HepG2 (cell line): Measurements from ENCODE around the gene AMER2. TPM values are rescaled to one million over a fixed set of nuclear protein-coding genes. Genes with fewer than 3 reads are reported as not detected.

ENCODE experiments used
- ATAC-seq: fragments of 200-7000 bp; cut with Tn5 transposase; 3 replicates; pipeline ENCODE4 v1.9.1; 2020; ENCODE audit warnings: mild to moderate bottlenecking, moderate library complexity
- BruUV-seq: library from RNA; stranded (reverse); fragments of 400-500 nt; replicated peaks from 2 replicates; lab custom pipeline; 2021; lab: Mats Ljungman, UMichigan
- CTCF ChIA-PET: fragments of 300-600 bp; formaldehyde crosslinking; extraction: SDS; loops from one replicate; lab custom pipeline; 2021; ENCODE audit warnings: low total read pairs, inconsistent platforms, low intra/inter-chr PET ratio; lab: Yijun Ruan, JAX
- POLR2A ChIA-PET: fragments of 350-600 bp; sonication (Branson Sonifier 250); formaldehyde crosslinking; loops from one replicate; lab custom pipeline; 2020; ENCODE audit warnings: antibody characterized with exemption, inconsistent platforms; lab: Yijun Ruan, JAX
- DNase-seq: peaks from one replicate; pipeline ENCODE4 v3.0.0-alpha.2; 2015; ENCODE audit warnings: low spot score
- FAIRE-seq: peaks from 3 replicates; lab custom pipeline; 2011; peaks lifted over from hg19 to GRCh38; lab: Jason Lieb, UNC
- H2AFZ ChIP-seq: one replicate; pipeline ENCODE4 v1.6.1; 2011; ENCODE audit warnings: low read length, inconsistent platforms
- H3K27ac ChIP-seq: fragments of 300-600 bp; 3 replicates; pipeline ENCODE4 v1.8.0; 2011; ENCODE audit warnings: mixed run types, mild to moderate bottlenecking, mixed read lengths, low read length, inconsistent platforms; ENCODE audit not compliant: insufficient read depth; ENCODE audit errors: extremely low read length
- H3K27me3 ChIP-seq, 2 experiments: fragments of 200-600 bp in 1 of 2; 2 replicates in 1 of 2; 3 replicates in 1 of 2; pipeline versions ENCODE4 v1.6.0 to v1.8.0; 2011; ENCODE audit warnings: low read length in 2 of 2, mild to moderate bottlenecking in 2 of 2, moderate library complexity in 2 of 2, inconsistent platforms in 1 of 2; ENCODE audit not compliant: insufficient read depth in 2 of 2, control insufficient read depth in 1 of 2
- H3K36me3 ChIP-seq, 2 experiments: fragments of 200-600 bp in 1 of 2; replicated peaks in 1 of 2; 2 replicates in 1 of 2; 3 replicates in 1 of 2; pipeline versions ENCODE4 v1.5.1 to v1.8.0; 2011; ENCODE audit warnings: low read length in 2 of 2, inconsistent platforms in 1 of 2; ENCODE audit not compliant: insufficient read depth in 2 of 2, control insufficient read depth in 1 of 2
- H3K4me1 ChIP-seq: 2 replicates; pipeline ENCODE4 v1.5.1; 2012; ENCODE audit warnings: low read length, inconsistent platforms; ENCODE audit not compliant: insufficient read depth
- H3K4me2 ChIP-seq: 2 replicates; pipeline ENCODE4 v1.6.0; 2011; ENCODE audit warnings: low read depth, low read length, inconsistent platforms
- H3K4me3 ChIP-seq, 3 experiments: fragments of 200-600 bp in 1 of 3; sonication (generic), shearing (Covaris generic) in 1 of 3; replicated peaks in 1 of 3; 2 replicates each; pipeline ENCODE4 v1.5.1; 2011 to 2016; ENCODE audit warnings: low read length in 3 of 3, inconsistent platforms in 2 of 3, low read depth in 2 of 3, mild to moderate bottlenecking in 2 of 3, control low read depth in 1 of 3, mixed read lengths in 1 of 3; ENCODE audit not compliant: insufficient read depth in 1 of 3
- H3K79me2 ChIP-seq: one replicate; pipeline ENCODE4 v1.6.1; 2011; ENCODE audit warnings: low read length, inconsistent platforms; ENCODE audit not compliant: insufficient read depth
- H3K9ac ChIP-seq: 2 replicates; pipeline ENCODE4 v1.6.0; 2011; ENCODE audit warnings: mild to moderate bottlenecking, low read depth, low read length, inconsistent platforms; ENCODE audit not compliant: insufficient read depth
- H3K9me3 ChIP-seq: 2 replicates; pipeline ENCODE4 v1.5.1; 2012; ENCODE audit warnings: mild to moderate bottlenecking, low read length
- H4K20me1 ChIP-seq: 2 replicates; pipeline ENCODE4 v1.6.0; 2011; ENCODE audit warnings: inconsistent platforms, mild to moderate bottlenecking, low read length, moderate library complexity; ENCODE audit not compliant: insufficient read depth
- ATF1 ChIP-seq: IDR thresholded peaks from 2 replicates; pipeline ENCODE4 v1.6.1; 2016; ENCODE audit warnings: mild to moderate bottlenecking, control low read depth
- EP300 ChIP-seq, 3 experiments: sonication (generic) in 1 of 3; formaldehyde crosslinking in 1 of 3; IDR thresholded peaks; 2 replicates each; pipeline versions ENCODE4 v1.5.1 to v1.6.1; 2011 to 2020; ENCODE audit warnings: low read depth in 2 of 3, low read length in 2 of 3, borderline replicate concordance in 1 of 3, improper control_type of control experiment in 1 of 3, mild to moderate bottlenecking in 1 of 3, missing genetic modification reagents in 1 of 3, moderate library complexity in 1 of 3
- KDM5A ChIP-seq: fragments of 200-600 bp; sonication (generic); IDR thresholded peaks from 2 replicates; pipeline ENCODE4 v1.7.0; 2018; ENCODE audit warnings: antibody characterized with exemption, mild to moderate bottlenecking, low read length, borderline replicate concordance
- NCOA1 ChIP-seq: sonication (generic); formaldehyde crosslinking; IDR thresholded peaks from 2 replicates; pipeline ENCODE4 v1.9.0; 2021; ENCODE audit warnings: missing genetic modification reagents
- NFE2L1 ChIP-seq: sonication (generic); formaldehyde crosslinking; IDR thresholded peaks from 2 replicates; pipeline ENCODE4 v1.4.0; 2020; ENCODE audit warnings: missing genetic modification reagents, mild to moderate bottlenecking, borderline replicate concordance
- TSC22D2 ChIP-seq: sonication (generic); formaldehyde crosslinking; IDR thresholded peaks from 2 replicates; pipeline ENCODE4 v1.5.1; 2020; ENCODE audit warnings: missing genetic modification reagents, mild to moderate bottlenecking, borderline replicate concordance
- ZBTB38 ChIP-seq: sonication (generic); formaldehyde crosslinking; IDR thresholded peaks from 2 replicates; pipeline ENCODE4 v1.5.1; 2020; ENCODE audit warnings: mild to moderate bottlenecking, missing genetic modification reagents
- ZFP36 ChIP-seq: fragments of 150-350 bp; IDR thresholded peaks from 2 replicates; pipeline ENCODE4 v1.6.1; 2018; ENCODE audit warnings: borderline replicate concordance, low read length, low read depth; ENCODE audit not compliant: partially characterized antibody
- ZNF121 ChIP-seq: sonication (generic); formaldehyde crosslinking; IDR thresholded peaks from 2 replicates; pipeline ENCODE4 v1.5.0; 2020; ENCODE audit warnings: mild to moderate bottlenecking, missing genetic modification reagents
- ZNF772 ChIP-seq: sonication (generic); formaldehyde crosslinking; IDR thresholded peaks from 2 replicates; pipeline ENCODE4 v1.5.0; 2020; ENCODE audit warnings: mild to moderate bottlenecking, missing genetic modification reagents
- WGBS: methylation state at CpG from one replicate; pipeline ENCODE4 v1.1.6; 2017; ENCODE audit warnings: low lambda C conversion rate; 5-methylcytosine and 5-hydroxymethylcytosine counted together
- in situ Hi-C: cut with HindIII; loops from 2 replicates; pipeline ENCODE4 v1.10.0; 2017; ENCODE audit warnings: low pct_unique_long_range_greater_than_20kb; ENCODE audit not compliant: extremely low pct_ligation_motif_present
- intact Hi-C: fragments of 100-400 bp; cut with micrococcal nuclease; formaldehyde crosslinking; loops from one replicate; pipeline ENCODE4 v1.10.0; 2022; ENCODE audit not compliant: unreplicated experiment
- polyA plus RNA-seq, 8 experiments: library from polyadenylated mRNA; depleted of rRNA in 3 of 8; stranded (reverse) in 7 of 8; unstranded in 1 of 8; fragments of >200 nt; fragmentation: Illumina TruSeq in 4 of 8; extraction: Trizol in 4 of 8; gene quantifications; 2 replicates each; pipeline versions ENCODE4 v1.2.1 to v1.2.3, GENCODE V29; 2011 to 2016; ENCODE audit warnings: low read depth in 4 of 8, missing spikeins in 1 of 8, mixed read lengths in 1 of 8; ENCODE audit not compliant: insufficient read depth in 1 of 8
- total RNA-seq, 5 experiments: library from RNA; depleted of rRNA; stranded (reverse); fragments of >200 nt; fragmentation: Illumina TruSeq; extraction: Trizol; gene quantifications; 2 replicates each; pipeline ENCODE4 v1.2.3, GENCODE V29; 2016; ENCODE audit warnings: low read depth in 1 of 5
- TF ChIP-seq, protein P1 (sequence below): sonication (generic); formaldehyde crosslinking; IDR thresholded peaks from 2 replicates; pipeline ENCODE4 v1.4.0; 2020; ENCODE audit warnings: missing genetic modification reagents

Gene AMER2
- total and polyA plus RNA-seq, 2 of the 13 experiments (the other 11 are each of a cell fraction or from before 2014, with no cell fraction given), result not detected

DNA sequence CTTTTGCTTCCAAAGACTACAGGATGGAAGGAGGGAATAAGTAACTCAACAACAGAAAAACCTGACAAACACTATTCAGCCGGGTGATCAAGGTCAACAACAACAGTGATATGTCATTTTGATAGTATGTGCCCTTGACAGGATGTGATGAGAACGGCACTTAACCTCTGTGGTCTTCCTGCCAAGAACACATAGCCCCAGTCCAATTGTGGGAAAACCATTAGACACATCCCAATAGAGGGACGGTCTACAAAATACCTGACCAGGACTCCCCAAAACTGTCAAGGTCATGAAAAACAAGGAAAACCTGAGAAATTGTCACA, 43.1 kb upstream of the AMER2 start:
- Histone ChIP-seq H3K4me1 (no peaks in the 10 kb centered on the region), H3K4me3 (no peak overlapping the region), H3K36me3 (no peaks in the 10 kb centered on the region), H3K79me2 (no peaks in the 10 kb centered on the region), H3K27me3 (peaks cover 3 to 23% of the 10 kb centered on the region in 2 experiments; a peak in 3 of 5 replicates), H3K4me2 (no peak overlapping the region), H4K20me1 (no peaks in the 10 kb centered on the region), H2AFZ (no peak overlapping the region), H3K27ac (no peak overlapping the region), H3K9ac (no peak overlapping the region), H3K9me3 (no peaks in the 10 kb centered on the region)
- FAIRE-seq (no peak), ATAC-seq (no peak), DNase-seq (no peak)
- in situ Hi-C loops, result no loop called here
- TF ChIP-seq ZNF772 (CRISPR knock-in tag) (no peak), KDM5A (no peak), NFE2L1 (CRISPR knock-in tag) (no peak), ZNF121 (CRISPR knock-in tag) (no peak), TSC22D2 (CRISPR knock-in tag) (no peak), NCOA1 (CRISPR knock-in tag) (no peak), ATF1 (CRISPR knock-in tag) (no peak), ZBTB38 (CRISPR knock-in tag) (no peak), ZFP36 (no peak), EP300 (IDR thresholded peaks at IDR 0.05; ENCODE audit: low read depth in 2 of 2, low read length in 2 of 2) (no peak), EP300 (CRISPR knock-in tag; IDR thresholded peaks at IDR 0.05; ENCODE audit: borderline replicate concordance) (no peak)
- TF ChIP-seq, protein P1, sequence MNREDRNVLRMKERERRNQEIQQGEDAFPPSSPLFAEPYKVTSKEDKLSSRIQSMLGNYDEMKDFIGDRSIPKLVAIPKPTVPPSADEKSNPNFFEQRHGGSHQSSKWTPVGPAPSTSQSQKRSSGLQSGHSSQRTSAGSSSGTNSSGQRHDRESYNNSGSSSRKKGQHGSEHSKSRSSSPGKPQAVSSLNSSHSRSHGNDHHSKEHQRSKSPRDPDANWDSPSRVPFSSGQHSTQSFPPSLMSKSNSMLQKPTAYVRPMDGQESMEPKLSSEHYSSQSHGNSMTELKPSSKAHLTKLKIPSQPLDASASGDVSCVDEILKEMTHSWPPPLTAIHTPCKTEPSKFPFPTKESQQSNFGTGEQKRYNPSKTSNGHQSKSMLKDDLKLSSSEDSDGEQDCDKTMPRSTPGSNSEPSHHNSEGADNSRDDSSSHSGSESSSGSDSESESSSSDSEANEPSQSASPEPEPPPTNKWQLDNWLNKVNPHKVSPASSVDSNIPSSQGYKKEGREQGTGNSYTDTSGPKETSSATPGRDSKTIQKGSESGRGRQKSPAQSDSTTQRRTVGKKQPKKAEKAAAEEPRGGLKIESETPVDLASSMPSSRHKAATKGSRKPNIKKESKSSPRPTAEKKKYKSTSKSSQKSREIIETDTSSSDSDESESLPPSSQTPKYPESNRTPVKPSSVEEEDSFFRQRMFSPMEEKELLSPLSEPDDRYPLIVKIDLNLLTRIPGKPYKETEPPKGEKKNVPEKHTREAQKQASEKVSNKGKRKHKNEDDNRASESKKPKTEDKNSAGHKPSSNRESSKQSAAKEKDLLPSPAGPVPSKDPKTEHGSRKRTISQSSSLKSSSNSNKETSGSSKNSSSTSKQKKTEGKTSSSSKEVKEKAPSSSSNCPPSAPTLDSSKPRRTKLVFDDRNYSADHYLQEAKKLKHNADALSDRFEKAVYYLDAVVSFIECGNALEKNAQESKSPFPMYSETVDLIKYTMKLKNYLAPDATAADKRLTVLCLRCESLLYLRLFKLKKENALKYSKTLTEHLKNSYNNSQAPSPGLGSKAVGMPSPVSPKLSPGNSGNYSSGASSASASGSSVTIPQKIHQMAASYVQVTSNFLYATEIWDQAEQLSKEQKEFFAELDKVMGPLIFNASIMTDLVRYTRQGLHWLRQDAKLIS (CRISPR knock-in tag), result no peak
- intact Hi-C loops, result no loop called here
- WGBS, result 37% methylated on average over 3 of the region's 3 CpGs
- no TSS peak for BruUV-seq
- POLR2A ChIA-PET, result no interaction called here
- CTCF ChIA-PET, result no interaction called here
